ENCODE measurements around the gene NKD1.

NKD1 gene

DNA sequence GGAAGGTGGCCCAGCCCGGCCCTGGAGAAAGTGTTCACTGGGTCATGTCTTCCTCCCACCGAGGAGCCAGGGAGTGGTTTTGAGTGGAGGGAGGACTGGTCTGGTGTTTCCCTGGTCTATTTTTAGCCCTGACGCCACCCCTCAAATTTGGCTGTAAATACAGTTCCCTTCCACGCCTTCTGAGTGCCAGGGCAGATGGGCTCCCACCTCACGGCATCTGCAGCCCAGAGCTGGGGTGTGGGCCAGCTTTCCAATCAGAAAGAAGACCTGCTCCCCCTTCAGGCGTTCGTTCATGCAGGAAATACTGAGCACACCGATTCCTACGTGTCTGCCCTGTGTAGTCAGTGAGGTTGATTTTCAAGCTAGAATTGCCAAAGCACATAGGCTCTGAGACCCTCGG is 79.2 kb downstream of the NKD1 start:
- peak in 2 of 3 donors; percentile 12 to 25 for DNase-seq (ENCODE audit: low read depth in 3 of 3, low spot score in 1 of 3)

DNA sequence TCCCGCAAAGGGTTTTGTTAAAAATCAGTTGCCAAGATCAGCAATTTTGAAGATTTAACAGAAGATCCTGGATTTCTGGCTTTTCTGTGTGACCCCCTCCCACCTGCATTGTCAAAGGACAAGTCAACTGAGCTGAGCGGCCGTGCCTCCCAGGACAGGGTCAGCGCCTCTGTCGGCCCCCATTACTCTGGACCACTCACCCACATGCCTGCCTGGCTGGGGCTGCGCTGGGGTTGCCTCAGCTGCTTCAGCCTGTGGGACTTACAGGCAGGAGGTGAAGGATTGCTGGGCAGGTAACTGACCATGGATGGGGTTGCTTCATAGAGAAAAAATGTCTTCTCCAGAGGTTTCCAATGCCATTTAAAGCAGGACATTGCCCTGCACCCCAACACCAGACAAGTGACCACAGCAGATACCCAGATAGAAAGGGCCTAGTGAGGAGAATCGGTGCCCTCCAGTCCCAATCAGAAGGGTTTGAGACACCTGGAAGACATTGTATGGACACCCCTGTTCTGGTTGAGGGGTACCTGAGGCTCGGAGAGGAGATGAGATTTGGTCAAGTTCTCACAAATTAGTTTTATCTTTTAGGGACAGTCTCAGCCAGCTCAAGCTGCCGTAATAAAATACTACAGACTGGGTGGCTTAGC is 80.1 kb downstream of the NKD1 start:
- no peak for DNase-seq (ENCODE audit: low read depth in 3 of 3, low spot score in 1 of 3)

DNA sequence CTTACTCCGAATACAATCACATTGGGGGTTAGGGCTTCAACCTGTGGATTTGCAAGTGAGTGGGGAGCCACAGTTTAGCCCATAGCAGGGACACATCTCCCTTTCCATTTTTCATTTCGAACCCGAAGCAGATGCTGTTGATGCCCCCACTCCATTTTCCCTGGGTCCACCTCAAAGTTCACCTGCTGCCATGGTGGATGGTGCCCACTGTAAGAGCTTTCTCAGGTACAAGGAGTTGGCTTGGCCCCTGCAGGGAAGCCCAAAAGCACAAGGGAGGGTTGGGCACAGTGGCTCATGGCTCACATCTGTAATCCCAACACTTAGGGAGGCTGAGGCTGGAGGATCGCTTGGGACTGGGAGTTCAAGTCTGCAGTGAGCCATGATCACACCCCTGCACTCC is 81.1 kb downstream of the NKD1 start:
- no peak for DNase-seq (ENCODE audit: low read depth in 3 of 3, low spot score in 1 of 3)

DNA sequence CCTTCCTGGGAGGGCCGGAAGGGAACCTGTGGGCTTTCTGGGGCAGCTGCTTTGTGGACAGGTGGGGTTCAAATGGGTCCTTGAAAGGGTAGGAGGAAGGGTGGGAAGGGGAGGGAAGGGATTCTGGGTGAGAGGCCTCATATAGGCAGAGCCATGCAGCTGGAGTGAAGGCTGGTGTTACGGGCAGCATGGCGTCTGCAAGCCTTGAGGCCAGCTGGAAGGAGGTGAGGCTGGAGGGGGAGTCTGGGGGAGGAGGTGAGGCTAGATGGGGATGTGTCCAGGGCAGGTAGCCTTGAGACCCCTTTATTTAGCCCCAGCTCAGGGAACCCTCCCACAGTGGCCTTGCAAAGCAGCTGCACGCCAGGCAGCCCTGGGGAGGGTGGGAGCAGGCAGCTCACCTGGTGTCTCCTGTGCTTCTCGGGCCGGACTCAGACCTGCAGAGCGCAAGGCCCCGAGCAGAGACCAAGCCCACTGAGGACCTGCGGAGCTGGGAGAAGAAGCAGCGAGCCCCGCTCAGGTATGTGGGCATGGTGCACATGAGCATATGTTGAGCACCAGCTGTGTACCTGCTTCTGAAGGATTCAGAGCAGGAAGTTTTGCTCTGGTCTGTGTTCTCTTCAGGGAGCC is 82.3 kb downstream of the NKD1 start:
- no peak for DNase-seq (ENCODE audit: low read depth in 3 of 3, low spot score in 1 of 3)

DNA sequence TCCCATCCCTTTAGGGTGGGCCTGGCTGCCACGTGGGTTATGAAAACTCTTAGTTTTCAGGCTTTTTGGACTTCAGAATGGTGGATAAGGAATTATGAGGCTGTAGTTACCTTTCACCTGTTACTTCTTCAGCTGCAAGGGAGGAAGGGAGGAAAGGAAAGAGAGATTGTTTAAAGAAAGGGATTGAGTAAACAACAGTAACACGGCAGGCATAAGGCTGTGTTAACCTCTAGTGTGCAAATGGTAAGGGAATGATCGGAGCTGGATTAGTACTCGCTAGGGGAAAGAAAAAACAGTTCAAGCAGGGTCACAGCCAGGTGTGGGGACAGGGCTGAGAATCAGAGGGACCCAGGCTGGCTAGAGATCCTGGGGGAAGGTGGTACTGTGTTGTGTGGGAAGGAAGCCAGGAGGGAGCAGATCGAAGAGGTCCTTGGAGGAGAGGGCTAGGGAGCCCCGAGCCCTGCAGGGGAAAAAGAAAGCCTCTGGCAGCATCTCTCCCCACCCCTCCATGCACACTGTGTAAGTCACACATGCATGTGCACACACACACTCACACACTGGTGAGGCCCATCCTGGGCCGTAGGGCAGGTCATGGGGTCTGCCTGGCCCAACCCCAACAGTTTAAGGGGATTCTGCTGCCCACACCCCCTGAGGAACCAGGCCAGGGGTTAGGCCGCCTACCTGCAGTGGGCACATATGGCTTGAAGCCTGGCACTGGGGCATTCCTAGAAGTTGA is 83.2 kb downstream of the NKD1 start:
- no peak for DNase-seq (ENCODE audit: low read depth in 3 of 3, low spot score in 1 of 3)

DNA sequence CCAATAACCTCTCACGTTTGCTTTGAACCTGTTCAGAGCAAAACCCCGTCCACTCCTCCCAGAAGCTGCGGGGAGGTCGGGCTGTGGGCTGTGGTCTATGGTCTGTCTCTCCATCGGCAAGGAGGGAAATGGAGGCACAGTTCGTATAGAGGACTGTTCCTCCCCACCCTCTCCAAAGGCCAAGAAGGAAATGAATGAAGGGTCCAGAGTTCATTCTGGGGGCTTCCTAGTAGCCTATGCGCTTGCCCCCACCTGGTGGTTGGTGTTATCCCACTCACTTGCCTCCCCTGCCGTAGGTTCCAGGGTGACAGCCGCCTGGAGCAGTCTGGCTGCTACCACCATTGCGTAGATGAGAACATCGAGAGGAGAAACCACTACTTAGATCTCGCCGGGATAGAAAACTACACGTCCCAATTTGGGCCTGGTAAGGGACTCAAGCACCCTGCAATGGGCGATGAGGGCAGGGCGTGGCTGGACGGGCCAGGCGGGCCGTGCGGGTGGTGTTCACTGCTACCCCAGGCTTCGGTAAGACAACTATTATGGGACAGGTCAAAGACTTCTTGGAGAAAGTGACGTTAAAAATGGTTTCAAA is 83.9 kb downstream of the NKD1 start:
- DNase-seq (ENCODE audit: low read depth in 3 of 3, low spot score in 1 of 3), result no peak

DNA sequence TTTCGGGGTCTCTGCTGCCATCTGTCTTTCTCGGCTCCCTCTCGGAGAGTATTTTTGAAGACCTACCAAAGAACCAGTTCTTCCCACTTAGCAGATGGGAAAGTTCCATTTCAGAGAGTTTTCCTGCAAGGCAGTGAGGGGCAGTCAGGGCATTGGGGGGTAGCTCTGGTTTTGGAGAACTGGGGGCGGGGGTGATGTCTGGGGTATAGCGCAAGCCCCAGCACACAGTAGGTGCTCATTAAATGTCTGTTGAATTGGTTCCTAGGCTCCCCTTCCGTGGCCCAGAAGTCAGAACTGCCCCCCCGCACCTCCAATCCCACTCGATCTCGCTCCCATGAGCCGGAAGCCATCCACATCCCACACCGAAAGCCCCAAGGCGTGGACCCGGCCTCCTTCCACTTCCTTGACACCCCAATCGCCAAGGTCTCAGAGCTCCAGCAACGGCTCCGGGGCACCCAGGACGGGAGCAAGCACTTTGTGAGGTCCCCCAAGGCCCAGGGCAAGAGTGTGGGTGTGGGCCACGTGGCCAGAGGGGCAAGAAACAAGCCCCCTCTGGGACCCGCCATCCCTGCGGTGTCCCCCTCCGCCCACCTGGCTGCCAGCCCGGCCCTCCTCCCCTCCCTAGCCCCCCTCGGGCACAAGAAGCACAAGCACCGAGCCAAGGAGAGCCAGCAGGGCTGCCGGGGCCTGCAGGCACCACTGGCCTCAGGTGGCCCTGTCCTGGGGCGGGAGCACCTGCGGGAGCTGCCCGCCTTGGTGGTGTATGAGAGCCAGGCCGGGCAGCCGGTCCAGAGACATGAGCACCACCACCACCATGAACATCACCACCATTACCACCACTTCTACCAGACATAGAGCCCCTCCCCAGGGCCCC is 85.0 kb downstream of the NKD1 start:
- DNase-seq (ENCODE audit: low read depth in 3 of 3, low spot score in 1 of 3), result no peak

DNA sequence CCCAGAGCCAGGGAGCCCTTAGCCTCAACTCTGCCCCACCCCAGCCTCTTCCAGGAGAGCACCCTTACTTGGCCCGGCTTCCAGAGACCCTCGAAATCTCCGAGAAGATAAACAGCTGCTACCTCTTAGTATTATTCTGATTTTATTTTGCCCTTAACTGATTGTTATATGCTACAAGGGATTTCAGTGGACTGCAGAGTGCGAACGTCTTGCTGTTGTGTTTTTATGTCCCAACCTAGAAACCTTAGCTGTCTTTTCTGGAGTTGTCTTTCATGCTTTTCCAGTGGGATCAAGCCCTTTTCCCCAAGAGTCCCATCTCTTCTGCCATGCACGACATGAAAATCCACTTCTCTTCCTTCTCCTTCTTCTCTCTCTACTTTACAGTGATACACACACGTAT is 85.9 kb downstream of the NKD1 start:
- no peak for DNase-seq (ENCODE audit: low read depth in 3 of 3, low spot score in 1 of 3)

DNA sequence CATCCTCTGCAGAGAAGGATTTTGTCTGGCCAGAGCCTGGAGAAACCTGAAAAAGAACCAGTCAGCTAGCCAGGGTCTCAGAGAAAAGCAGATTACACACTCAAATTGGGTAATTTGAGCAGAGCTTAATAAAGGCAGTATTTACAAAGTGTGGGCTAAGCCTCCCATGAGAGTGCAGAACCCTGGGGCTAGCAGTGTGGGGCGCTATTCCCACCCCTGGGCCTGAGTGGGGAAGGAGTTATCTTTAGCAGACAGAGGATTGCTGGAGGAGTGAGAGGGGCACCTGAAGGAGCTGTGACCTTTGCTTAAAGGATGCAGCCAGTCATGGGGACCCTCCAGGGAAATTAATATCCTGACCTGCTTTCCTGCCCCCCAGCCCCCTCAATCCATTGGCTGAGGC is 86.8 kb downstream of the NKD1 start:
- DNase-seq (ENCODE audit: low read depth in 3 of 3, low spot score in 1 of 3), result no peak

DNA sequence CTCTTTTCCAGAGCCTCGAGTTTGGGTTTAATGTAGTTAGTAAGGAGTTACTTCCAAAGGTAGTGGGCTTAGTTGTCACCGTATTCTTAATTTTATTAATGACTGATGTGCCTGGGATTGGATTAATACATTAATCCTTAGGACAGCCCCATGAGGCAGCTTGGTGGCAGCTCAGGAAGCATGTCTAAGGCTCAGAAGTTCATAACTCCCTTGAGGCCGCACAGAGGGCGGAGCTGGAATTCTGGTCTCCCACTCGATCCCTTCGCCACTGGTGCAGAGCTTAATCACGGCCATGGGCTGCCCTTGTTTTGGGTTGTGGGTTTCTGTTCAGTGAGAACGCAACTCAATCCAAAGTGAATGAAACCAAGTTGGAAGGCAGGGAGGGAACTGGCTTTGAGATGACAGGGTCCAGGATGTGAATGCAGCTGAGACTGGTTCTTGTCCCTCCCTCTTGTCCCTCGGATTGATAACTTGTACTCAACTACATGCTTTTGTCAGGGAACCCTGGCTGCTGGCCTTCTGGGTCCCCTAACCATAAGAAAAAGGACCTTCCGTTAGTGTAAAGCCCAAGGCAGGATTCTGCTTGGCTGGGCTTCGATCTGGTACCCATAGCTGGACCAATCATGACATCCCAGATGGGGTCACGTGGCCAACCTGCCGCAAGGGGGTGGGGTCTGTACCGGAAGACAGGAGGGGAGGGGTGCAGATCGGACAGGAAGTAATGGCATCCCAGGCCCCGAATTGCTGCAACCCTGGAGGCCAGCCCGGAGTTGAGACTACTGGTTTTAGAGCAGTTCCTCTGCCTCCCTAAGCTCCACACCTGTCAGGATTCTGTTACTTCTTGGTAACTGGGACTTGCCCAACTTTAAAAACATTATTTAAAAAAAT is 87.6 kb downstream of the NKD1 start:
- DNase-seq (ENCODE audit: low read depth in 3 of 3, low spot score in 1 of 3), result no peak

DNA sequence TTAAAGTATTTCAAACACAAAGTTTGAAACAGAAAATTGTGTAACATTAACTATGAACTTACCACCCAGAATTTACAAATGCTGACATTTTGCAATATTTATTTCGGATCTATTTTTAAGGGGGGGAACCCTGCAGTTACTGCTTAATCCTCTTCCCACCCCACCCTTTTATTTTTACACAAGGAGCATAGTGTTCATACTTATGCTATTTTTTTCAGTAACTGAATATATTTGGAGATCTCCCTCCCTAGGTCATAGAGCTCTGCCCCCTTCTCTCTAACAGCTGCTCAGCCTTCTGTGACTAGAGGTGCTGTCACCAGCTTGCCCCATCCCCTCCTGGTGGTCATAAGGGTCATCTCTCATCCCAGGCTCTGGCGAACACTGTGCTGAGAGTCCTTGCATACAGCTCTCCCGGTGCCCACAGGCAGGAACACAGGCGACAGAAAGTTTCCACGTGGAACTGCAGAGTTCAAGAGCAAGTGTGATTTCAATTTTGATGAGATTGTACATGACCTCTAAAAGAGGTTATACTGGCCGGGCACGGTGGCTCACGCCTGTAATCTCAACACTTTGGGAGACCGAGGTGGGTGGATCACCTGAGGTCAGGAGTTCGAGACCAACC is 88.7 kb downstream of the NKD1 start:
- DNase-seq (ENCODE audit: low read depth in 3 of 3, low spot score in 1 of 3), result no peak

DNA sequence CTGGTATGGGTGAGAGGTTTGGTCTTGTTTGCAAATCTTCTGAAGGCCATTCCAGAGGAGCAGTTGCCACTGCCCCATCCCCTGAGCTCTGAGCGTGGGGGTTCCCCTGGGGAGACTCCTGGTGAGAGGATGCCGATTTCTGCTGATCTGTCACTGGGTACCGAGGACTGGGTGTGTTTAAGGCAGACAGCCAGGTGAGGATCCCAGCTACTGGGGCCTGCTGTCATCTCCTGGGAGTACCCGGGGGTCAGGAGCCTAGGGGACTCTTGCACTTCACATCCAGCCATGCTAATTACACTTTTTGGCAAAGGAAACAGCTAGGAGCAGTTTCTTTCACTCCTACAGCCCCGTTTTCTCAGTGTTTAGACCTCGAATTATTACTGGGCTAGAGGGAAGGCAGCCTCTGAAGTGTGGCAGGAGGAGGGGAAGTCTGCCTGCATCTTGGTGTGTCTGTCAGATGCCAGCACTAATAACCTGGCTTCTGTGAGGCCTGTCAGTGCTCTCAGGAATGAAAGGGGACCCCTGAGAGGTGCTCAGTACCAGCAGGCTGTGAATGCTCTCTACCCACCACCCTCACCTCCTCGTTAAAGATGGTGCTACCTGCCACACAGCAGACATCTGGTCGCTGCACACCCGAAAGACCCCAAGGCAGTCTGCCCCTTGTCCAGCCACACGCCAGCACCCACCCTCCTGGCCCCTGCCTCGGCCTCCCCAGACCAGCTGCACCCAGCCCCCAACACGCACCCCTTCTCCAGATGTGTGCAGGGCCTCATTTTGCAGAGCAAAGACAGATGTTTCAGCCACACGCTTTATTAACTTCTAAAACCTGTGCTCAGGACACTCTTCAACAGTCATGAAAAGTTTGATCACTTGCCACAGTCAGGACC is 89.8 kb downstream of the NKD1 start:
- DNase-seq (ENCODE audit: low read depth in 3 of 3, low spot score in 1 of 3), result no peak

DNA sequence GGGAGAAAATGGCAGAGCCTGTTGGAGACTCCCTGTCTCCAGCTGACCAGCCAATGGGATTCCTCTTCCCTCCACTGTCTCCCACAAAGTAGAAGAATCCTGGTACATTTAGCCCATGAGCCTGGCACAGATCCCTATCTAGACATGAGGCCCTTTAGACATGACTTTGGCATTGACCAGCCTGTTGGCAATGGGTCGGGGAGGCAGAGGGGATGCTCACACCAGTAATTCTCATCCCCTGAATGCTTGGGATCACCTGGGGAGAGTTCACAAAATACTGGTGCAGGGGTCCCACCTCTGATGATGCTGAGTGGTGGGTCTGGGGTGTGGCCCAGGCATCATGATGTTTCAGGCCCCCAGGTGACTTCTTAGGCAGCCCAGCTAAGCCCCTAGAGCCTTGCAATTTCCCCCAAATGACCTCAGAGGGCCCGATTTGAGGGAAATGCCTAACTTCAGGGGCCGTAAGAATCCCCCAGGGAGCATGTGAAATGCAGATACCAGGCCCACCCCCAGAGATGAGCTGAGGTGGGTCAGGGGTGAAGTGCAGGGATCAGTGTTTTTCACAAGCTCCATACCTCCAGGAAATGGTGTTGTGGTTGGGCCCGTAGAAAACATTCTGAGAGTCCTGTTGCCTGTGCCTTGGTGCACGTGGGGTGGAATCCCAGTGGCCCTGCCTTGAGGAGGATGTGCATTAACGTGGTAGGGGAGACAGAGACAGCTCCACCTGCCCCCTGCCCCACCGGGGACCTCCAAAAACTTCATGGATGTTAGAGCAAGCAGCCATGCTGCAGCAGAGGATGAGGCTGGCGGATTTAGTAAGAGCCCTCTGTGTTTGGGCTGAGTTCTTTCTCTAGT is 90.8 kb downstream of the NKD1 start:
- no peak for DNase-seq (ENCODE audit: low read depth in 3 of 3, low spot score in 1 of 3)

DNA sequence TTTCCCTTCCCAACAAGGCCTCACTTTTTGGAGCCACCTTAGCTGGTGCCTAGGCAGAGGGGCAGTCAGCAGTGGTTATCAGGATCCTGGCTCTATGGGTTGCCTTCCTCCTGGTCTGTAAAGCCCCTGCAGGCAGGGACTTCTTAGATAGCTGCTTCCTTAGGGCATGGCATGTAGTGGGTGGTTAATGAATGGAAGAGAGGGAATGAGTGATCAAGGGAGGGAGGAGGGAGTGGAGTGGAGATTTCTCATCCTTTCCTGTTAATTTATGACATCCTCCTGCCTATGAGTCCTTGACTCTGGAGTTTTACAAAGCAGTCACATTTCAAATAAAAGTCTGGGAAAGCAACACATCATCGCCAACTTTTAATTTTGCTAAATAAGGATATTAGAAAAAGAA is 92.2 kb downstream of the NKD1 start:
- no peak for DNase-seq (ENCODE audit: low read depth in 3 of 3, low spot score in 1 of 3)

DNA sequence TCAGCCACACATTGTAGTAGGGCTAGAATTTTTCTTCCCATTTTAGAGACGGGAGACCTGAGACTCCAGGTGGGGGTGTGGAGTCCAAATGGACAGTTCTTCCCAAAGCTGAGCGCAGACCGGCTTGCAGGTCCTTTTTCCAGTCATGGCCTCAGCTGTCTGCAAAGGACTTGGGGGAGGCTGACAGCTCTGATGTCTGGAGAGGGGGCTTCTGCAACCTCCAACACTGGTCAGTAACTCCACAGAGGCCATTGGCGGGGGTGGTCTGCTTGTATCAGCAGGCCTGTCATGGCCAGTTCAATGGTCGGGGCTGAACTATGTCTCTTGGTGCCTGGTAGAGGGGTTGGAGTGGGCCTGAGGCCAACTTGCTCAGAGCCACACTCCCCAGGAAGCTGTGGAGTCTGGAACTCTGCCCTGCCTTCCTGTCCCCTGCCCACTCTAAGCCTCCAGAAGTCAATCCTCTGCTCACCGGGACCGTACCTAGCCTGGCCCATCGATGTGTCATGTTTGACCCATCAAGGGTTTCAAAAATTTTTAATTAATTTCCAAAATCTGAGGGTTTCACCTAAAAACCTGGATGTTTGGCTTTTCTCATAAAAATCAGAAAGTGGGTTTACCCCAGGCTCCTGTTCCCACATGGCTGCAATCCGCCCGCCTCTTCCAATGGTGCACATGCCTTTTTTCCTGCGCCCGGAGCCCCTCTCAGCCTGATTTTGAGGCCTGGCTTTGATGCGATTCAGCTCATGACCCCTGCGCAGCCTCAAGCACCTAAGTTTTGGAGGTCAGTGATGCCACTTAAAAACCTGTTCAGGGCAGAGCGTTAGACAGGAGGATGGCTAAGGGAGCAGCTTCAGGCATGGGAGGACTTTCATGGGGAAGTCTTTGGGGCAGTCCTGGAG is 93.0 kb downstream of the NKD1 start:
- DNase-seq (ENCODE audit: low read depth in 3 of 3, low spot score in 1 of 3), result no peak

DNA sequence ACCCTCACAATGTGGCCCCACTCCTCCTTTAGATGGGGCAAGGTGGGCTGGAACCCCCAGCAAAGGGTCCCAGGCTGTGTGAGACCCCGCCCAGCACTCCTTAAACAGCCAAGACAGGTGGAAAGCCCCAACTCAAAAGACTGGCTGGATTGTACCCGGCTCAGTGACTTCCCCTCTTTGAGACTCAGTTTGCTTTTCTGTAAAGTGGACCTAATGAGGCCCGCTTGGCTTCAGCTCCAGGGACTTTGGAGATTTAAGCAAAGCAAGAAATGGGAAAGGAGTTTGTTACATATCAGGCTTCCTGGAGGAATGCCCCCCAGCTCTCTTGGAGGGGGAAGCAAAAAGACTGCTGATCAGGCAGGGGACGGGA is 93.6 kb downstream of the NKD1 start:
- no peak for DNase-seq (ENCODE audit: low read depth in 3 of 3, low spot score in 1 of 3)

DNA sequence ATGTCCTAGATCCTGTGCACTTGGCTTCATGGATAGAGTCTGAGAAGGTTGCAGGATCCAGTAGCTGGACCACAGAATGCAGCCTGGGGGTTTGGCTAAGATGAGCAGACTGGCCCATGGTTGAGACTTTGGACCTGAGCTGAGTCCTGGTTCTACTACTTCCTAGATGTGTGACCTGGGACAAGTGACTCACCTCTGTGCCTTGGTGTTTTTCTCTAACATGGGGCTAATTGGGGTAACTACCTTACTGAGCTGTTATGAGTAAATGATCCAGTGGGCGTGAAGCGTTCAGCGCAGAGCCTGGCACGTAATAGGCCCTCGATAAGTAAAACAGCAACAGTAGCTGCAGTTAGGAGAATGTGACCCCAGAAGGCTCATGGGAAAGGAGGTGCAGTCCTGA is 94.2 kb downstream of the NKD1 start:
- no peak for DNase-seq (ENCODE audit: low read depth in 3 of 3, low spot score in 1 of 3)

All from stimulated activated CD4-positive, alpha-beta T cell treated with anti-CD3 and anti-CD28 coated beads, TNF-alpha, amount 100 ng/mL, for 1 hour (primary cell).